GM18519 (cell line): ENCODE data around the gene CD48.
"Not testable (repeated sequence)": the region's sequence is repeated elsewhere in the genome, so short reads cannot be mapped to it uniquely, and the experiment has no call there.

Experiments used
- ATAC-seq: cut with Tn5 transposase; IDR thresholded peaks from one replicate; pipeline ENCODE4 v1.9.1; 2021; ENCODE audit warnings: mild to moderate bottlenecking, moderate library complexity; ENCODE audit not compliant: unreplicated experiment, low FRiP score

Gene CD48

GRCh38 chr1:160658162-160658813, 53.3 kb downstream of the CD48 start:
- no peak for ATAC-seq

- no peak for ATAC-seq
Observed at GRCh38 chr1:160657250-160657781, 54.3 kb downstream of the CD48 start.

GRCh38 chr1:160656737-160657136, 54.9 kb downstream of the CD48 start:
- no peak for ATAC-seq

- no peak for ATAC-seq
Observed at GRCh38 chr1:160653620-160654016, 58.0 kb downstream of the CD48 start.

- ATAC-seq = no peak
Observed at GRCh38 chr1:160652924-160653619, 58.5 kb downstream of the CD48 start.

GRCh38 chr1:160652065-160652641, 59.5 kb downstream of the CD48 start:
- not testable (repeated sequence) for ATAC-seq

- no peak for ATAC-seq
Observed at GRCh38 chr1:160651433-160652064, 60.1 kb downstream of the CD48 start.

- peak; percentile 7 for ATAC-seq
Observed at GRCh38 chr1:160647329-160647720, 64.3 kb downstream of the CD48 start.

- peak; percentile 33 for ATAC-seq
Observed at GRCh38 chr1:160646711-160647328, 64.8 kb downstream of the CD48 start, which contains the start of gene SLAMF1. Gene SLAMF1, minus strand, starts transcription at chr1:160647044. Its CDS starts 99 bp downstream, at chr1:160646945.

- ATAC-seq = no peak
Observed at GRCh38 chr1:160646180-160646579, 65.4 kb downstream of the CD48 start.

GRCh38 chr1:160645386-160646130, 66.1 kb downstream of the CD48 start:
- ATAC-seq = no peak

GRCh38 chr1:160644399-160644798, 67.2 kb downstream of the CD48 start:
- no peak for ATAC-seq

GRCh38 chr1:160643138-160643537, 68.5 kb downstream of the CD48 start:
- ATAC-seq = no peak

GRCh38 chr1:160642281-160642644, 69.4 kb downstream of the CD48 start:
- ATAC-seq = no peak

GRCh38 chr1:160641323-160642280, 70.0 kb downstream of the CD48 start:
- no peak for ATAC-seq

- ATAC-seq = no peak
Observed at GRCh38 chr1:160640359-160641123, 71.1 kb downstream of the CD48 start.

- ATAC-seq = no peak
Observed at GRCh38 chr1:160639652-160640051, 72.0 kb downstream of the CD48 start.

GRCh38 chr1:160638926-160639325, 72.7 kb downstream of the CD48 start:
- ATAC-seq = no peak
